A673 (cell line): ENCODE results near the gene CDX1.

Experiments
- EZH2 ChIP-seq: fragments of 200-600 bp; sonication (generic); IDR thresholded peaks from 2 replicates; pipeline ENCODE4 v1.6.1; 2017; ENCODE audit warnings: borderline replicate concordance, low read depth, mild to moderate bottlenecking, mixed read lengths, antibody characterized with exemption, low read length; ENCODE audit not compliant: poor library complexity, severe bottlenecking
- TF ChIP-seq, protein P1 (sequence below): fragments of 300-800, 200-600 bp; sonication (generic); conservative IDR thresholded peaks from 2 replicates; pipeline ENCODE4 v1.5.1; 2017; ENCODE audit warnings: low read depth, mild to moderate bottlenecking, antibody characterized with exemption, low read length, moderate library complexity, mixed read lengths

DNA sequence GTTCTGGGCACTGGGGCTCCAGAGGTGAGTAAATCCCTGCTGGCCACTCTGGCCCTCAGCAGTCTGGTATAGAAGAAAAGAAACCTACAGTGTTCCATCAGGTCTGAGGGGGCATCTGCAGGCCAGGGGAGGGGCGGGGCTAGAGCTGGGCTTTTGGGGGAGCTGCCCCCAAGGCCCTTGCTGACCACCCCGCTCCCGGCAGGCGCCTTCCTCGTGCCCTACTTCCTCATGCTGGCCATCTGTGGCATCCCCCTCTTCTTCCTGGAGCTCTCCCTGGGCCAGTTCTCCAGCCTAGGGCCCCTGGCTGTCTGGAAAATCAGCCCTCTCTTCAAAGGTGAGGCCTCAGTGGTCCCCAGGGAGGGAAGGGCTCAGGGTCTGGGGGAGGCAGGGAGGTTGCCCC lies 29.9 kb downstream of the CDX1 start:
- TF ChIP-seq EZH2: no peak
- TF ChIP-seq, protein P1, sequence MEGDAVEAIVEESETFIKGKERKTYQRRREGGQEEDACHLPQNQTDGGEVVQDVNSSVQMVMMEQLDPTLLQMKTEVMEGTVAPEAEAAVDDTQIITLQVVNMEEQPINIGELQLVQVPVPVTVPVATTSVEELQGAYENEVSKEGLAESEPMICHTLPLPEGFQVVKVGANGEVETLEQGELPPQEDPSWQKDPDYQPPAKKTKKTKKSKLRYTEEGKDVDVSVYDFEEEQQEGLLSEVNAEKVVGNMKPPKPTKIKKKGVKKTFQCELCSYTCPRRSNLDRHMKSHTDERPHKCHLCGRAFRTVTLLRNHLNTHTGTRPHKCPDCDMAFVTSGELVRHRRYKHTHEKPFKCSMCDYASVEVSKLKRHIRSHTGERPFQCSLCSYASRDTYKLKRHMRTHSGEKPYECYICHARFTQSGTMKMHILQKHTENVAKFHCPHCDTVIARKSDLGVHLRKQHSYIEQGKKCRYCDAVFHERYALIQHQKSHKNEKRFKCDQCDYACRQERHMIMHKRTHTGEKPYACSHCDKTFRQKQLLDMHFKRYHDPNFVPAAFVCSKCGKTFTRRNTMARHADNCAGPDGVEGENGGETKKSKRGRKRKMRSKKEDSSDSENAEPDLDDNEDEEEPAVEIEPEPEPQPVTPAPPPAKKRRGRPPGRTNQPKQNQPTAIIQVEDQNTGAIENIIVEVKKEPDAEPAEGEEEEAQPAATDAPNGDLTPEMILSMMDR: no peak
